GM21360 (cell line): ENCODE data around the gene NEK11.
"Not testable (repeated sequence)": the region's sequence is repeated elsewhere in the genome, so short reads cannot be mapped to it uniquely, and the experiment has no call there.

Experiments
- ATAC-seq: cut with Tn5 transposase; IDR thresholded peaks from one replicate; pipeline ENCODE4 v1.9.1; 2021; ENCODE audit warnings: mild to moderate bottlenecking, moderate library complexity; ENCODE audit not compliant: unreplicated experiment

Gene NEK11

DNA sequence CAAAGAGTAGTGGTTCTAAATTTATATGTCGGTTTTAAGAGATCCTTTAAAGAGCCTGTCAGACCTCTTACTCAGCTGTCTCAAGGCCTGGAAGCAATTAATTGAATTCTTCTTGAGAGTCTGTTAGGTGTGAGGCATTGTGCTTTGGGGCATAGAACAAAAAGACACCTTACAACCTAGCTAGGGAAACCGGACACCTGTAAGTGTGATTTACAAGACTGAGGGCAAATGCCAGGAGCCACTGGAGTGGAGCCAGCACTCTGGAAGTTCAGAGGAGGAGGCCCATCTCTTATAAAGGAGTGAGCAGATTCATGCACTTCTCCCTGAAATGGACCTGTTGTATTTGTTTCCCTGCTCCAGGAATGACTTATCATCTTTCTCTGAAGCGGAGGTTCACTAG lies 257.2 kb downstream of the NEK11 start:
- no peak for ATAC-seq

DNA sequence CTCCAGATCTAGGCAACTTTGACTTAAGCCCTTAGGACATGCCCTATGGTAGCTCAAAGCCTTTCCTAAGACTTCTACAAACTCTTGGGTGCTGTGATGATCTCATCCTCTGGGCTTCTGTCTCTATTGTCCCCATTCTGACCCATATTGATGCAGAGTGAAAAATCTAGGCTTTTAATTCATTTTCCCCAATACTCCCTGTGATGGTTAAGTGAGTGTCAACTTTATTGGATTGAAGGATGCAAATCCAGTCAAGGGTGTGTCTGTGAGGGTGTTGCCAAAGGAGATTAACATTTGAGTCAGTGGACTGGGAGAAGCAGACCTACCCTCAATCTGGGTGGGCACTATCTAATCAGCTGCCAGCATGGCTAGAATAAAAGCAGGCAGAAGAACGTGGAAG lies 257.6 kb downstream of the NEK11 start:
- ATAC-seq, result no peak

DNA sequence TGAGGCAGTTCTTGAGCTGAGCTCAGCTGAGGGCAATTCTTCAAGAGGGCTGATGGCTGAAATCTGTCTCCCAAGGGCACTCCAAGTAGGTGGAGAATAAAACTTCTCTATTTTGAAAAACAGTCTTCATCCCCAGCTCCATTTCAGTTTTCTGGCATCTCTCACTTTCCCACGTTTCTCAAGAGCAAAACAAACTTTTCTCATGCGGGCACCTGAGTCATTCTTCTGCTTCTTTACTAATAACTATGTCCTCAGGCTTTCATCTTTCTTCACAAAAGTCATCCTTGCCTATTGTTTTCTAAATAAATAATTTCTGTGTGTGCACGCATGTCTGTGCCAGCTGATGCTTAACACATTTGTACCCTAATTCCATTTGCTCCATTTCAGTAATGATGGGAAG lies 258.8 kb downstream of the NEK11 start:
- ATAC-seq, result no peak

DNA sequence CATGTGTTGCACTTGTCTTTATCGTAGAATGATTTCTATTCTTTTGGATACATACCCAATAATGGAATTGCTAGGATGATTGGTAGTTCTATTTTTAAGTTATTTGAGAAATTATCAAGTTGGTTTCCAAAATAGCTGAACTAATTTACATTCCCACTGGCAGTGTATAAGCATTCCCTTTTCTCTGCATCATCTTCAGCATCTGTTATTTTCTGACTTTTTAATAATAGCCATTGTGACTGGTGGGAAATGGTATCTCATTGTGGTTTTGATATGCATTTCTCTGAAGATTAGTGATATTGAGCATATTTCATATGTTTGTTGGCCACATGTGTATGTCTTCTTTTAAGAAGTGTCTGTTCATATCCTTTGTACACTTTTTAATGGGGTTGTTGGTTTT lies 273.2 kb downstream of the NEK11 start:
- ATAC-seq, result no peak

DNA sequence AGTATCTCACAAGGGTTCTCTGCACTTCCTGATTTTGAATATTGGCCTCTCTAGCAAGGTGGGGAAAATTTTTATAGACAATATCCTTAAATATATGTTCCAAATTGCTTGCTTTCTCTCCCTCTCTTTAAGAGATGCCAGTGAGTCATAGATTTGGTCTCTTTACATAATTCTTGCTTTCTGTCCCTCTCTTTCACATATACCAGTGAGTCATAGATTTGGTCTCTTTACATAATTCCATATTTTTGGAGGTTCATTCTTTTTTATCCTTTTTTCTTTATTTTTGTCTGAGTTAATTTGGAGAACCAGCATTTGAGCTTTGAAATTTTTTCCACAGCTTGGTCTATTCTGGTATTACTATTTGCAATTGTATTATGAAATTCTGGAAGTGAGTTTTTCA lies 277.2 kb downstream of the NEK11 start:
- no peak for ATAC-seq

DNA sequence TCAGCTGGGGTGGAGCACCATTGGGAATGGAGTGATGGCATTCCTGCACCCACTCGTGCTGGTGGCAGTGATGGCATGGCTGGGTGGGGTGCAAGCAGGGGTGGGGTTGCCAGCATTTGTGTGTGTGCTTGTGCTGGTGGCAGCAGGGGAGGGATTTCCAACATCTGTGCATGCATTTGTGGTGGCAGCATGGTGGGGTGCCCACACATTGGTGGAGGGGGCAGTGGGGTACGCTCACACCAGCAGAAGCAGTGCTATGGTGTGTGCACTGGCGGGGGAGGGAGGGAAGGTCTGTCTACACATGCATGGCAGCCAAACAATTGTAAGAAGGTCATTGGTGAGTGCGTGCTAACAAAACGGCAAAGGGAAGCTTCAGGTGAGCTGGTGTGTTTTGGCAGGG lies 278.2 kb downstream of the NEK11 start:
- no peak for ATAC-seq

DNA sequence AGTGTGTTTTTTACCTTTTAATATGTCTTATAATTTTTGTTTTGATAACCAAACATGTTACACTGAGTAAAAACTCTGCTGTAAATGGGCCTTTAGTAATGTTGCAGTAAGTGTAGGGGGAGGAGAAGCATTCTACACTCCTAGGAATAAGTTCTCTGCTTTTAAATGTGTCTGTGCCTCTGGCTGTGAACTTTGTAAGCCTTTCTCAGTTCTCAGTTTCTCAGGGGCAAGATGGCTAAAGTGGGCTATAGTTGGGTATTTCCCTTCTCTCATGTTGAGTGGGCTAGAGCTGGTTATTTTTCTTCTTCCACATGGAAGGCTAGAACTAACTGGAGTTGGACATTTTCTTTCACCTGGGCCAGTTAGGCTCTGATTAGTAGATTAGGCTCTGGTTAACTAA lies 279.6 kb downstream of the NEK11 start:
- no peak for ATAC-seq

DNA sequence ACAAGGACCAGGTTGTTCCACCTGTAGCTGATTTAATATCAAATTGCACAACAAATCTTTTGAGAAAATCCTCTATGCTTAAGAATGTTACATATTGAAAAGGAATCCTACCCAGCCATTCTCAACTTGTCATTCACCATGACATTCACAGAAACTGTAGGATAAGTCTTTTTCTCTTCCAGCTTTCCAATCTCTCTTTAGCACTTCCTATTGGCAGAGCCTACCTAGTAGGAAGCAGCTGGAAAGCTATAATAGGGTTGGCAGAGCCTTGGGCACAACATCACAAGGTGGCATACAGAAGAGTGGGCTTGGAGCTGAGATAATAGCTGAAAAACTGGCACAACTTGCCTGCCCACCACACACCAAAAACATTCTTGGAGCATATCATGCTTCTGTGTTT lies 287.6 kb downstream of the NEK11 start:
- no peak for ATAC-seq

DNA sequence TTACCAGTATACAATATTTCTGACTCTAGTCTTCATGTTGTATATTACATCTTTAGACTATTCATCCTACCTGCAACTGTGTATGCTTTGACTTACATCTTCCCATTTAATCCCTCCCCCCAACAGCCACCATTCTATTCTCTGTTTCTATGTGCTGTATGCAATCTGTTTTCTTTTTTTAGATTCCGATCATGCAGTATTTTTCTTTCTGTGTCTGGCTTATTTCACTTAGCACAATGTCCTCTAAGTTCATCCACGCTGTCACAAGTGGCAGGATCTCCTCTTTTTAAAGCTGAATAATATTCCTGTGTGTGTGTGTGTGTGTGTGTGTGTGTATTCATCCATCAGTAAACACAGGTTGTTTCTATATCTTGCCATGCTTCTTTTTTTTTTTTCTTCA lies 288.5 kb downstream of the NEK11 start:
- ATAC-seq, result no peak

DNA sequence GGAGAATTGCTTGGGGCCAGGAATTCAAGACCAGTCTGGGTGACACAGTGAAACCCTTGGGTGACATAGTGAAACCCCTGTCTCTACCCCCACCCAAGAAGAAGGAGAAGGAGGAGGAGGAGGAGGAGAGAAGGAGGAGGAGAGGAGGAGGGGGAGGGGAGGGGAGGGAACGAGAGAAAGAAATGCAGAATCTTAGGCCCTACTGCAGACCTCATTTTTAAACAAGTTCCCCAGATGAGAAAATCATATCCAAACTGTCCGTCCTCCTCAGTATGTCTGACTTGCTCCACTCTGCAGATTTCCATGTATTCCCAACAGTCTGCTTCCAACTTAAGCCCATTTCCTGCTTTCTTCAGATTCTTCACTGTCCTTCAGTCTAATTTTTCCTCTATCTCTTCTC lies 291.0 kb downstream of the NEK11 start:
- ATAC-seq, result no peak

DNA sequence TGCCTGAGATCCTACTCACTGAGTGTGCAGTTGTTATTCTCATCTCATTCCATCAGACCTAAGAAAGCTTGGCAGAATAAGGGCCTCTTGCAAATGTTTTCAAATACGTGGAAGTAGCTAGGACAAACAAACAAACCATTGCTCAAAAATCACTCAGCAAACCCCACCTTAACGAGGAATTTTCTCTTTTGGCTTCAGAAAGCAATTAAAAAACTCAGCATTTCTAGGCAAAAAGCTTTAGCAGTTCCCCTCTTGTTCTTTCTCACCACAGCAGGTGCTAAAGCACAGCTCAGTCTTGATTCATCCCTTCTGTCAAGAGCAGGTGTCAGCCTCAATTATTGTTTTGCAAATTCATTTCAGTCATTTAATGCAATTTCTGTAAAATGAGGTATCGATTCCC lies 296.3 kb downstream of the NEK11 start:
- no peak for ATAC-seq

DNA sequence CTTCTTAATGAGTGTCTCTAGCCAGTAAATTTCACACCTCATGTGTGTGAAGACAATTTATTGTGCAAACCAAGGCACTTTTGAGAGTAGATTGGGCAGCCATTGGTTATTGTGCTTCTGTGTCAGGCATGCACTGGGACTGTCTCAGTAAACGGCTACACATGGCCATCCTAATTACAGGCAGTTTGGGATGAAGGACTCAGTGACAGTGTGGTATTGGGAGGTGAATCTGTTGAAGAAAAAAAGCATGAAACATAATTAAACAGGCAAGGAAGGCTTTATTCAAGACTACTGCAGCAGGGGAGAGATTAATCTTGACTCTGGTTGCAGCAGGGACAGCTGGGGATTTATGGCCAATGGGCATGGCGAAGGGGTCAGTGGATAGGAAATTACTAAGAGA lies 297.1 kb downstream of the NEK11 start:
- no peak for ATAC-seq

DNA sequence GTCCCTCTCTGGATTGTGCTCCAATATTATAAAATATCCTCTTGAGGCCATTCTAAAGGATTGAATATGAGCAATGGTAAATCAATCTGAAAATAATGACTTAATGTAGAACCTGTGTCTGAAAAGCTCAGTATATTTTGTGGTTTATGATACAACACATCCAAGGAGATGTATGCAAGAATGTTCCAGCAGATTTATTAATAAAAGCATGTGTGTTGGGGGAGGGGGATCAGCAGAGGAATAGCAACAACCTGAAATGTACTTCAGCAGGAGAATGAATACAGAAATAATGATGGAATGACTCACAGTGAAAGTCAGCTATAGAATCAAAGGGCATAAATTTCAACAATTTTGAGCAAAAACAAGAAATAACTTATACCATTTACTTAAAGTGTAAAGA lies 298.2 kb downstream of the NEK11 start:
- ATAC-seq, result no peak

DNA sequence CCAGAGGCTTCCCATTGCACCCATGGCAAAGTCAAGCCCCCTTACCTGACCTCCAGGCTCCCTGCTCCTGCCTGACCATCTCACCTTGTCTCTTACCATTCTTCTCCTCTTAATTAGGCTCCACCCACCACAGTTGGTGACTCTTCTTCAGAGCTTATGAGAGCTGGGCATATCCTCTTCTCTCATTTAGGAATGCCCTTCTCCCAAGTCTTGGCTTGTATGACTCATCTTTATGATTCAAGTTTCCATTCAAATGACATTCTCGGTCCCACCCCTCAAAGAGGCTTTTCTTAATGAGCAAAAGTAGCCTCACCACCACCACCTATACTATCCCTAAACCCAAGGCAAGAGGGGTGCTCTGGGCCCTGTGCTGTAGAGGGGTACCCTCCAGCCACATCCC lies 299.6 kb downstream of the NEK11 start:
- ATAC-seq, result no peak

DNA sequence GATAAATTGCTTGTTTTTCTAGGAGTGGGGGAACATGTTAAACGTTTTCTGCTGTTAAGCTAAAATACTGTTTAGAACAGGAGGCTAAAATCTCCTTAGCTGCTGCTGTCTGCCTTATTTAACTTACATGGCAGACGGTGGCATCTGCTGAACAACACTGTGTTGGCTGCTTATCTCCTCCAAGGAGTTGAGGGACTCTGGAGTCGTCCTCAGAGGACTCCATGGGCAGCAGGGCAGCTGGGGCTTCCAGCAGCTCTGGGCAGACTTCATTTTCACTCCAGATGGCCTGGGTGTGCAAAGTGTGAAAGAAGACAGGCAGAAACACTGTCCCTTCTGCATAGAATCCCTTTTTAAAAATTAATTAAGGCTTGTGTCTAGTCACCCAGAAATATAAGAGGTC lies 302.0 kb downstream of the NEK11 start:
- ATAC-seq, result no peak

DNA sequence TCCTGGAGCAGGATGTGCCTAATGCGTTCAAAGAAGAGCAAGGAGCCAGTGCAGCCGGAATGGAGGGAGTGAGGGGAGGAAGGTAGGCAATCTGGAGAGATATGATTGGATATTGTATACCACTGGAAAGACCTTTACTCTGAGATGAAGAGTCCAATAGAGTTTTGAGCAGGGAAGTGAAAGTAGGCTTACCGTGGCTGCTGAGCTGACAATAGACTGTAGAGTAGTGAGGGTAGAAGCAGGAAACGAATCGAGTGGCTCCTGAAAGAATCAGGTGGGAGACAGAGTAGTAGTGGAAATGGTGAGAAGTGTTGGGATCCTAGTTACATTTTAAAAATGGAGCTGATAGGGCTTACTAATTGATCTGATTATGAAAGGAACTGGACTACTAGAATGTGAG lies 303.1 kb downstream of the NEK11 start:
- no peak for ATAC-seq

DNA sequence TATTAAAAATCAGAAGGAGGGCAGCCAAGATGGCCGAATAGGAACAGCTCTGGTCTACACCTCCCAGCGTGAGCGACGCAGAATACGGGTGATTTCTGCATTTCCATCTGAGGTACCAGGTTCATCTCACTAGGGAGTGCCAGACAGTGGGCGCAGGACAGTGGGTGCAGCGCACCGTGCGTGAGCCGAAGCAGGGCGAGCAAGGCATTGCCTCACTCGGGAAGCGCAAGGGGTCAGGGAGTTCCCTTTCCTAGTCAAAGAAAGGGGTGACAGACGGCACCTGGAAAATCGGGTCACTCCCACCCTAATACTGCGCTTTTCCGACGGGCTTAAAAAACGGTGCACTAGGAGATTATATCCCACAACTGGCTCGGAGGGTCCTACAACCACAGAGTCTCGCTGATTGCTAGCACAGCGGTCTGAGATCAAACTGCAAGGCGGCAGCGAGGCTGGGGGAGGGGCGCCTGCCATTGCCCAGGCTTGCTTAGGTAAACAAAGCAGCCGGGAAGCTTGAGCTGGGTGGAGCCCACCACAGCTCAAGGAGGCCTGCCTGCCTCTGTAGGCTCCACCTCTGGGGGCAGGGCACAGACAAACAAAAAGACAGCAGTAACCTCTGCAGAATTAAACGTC lies 304.9 kb downstream of the NEK11 start:
- not testable (repeated sequence) for ATAC-seq

DNA sequence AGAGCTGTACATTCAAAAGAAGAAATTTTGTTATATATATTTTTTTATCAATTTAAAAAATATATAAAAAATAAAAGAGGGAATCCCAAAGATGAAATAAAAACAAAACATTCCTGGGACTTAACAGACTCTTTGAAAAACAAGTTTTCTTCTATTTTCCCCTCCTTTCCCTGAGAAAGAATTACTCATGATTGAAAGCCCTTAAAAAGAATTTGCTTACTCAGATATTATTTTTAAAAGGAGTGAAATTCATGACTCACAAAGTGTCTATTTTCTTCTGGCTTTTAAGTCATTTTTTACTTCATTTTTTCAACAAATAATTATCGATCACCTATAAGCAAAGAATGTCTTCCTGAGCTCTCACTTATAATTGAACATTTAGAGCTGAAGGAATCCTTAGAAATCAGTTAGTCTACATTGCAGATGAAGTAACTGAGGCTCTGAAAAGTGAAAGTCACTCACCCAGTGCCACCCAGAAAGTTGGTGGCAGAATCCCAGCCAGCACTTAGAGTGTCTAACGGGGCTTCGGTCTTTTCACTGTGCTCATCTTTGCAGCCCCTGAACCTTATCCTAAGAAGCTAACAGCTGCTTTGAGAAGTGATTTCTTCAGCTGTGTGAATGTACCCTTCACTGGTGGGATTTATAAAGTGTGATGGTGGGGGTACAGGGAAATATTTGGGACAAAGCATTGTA lies 312.4 kb downstream of the NEK11 start:
- no peak for ATAC-seq

DNA sequence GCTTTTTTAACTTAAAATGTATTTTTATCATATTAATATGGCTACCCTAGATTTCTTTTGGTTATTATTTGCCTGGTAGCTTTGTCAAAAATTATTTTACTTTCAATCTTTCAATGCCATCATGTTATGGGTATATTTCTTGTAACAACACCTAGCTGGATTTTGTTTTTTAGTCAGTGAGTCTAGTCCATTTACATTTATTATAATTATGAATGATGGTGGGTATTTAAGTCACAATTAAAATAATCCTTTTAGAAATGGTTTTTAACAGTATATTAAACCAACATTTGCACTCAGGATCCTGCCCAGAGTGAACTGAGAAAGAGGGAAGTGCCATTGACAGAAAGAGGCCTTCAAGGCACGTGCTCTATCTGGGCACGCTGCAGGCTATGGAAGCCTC lies 315.1 kb downstream of the NEK11 start:
- ATAC-seq, result no peak

DNA sequence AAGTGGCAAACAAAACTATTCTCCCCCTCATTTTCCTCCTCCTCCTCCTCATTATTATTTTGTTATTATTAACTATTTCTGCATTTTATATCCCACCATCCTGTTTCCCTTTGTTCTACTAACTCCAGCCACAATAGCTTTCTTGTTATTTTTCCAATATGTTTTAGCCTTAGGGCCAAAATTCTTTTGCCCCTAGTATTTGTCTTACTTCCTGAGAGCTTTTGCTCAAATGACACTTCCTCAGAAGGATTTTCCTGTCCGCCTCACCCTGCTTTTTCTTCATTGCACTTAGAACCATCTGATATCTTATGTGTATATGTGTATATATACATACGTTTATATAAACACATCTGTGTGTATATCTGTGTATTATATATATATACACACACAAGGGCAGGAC lies 322.2 kb downstream of the NEK11 start:
- ATAC-seq, result no peak

DNA sequence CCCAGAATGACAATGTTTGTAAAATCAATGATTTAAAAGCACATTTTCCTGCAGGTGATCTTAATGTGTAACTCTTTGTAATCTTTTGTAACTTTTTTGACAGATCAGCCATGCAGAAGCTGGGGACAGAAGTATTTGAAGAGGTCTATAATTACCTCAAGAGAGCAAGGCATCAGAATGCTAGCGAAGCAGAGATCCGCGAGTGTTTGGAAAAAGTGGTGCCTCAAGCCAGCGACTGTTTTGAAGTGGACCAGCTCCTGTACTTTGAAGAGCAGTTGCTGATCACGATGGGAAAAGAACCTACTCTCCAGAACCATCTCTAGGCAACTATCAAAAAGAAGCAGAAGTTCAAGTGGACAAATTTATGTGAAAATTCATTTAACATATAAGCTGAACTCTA lies 322.8 kb downstream of the NEK11 start:
- no peak for ATAC-seq

DNA sequence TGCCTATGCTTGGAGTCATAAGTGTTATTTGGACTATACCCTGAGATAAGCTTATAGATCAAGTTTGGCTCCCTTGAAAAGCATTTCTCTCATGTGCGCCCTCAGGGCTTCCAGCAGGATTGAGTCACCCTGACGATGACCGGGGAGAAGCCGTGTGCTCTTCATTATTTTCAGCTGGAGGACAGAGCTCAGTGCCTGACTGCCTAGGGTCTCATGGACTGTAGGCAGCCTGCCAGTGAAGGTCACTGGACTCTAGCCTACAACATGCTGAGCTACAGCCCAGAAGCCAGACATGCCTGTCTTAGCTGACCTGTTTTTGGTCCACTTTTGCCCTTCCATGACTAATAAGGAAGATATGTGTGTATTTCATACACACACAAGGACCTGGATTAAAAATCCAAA lies 323.3 kb downstream of the NEK11 start:
- no peak for ATAC-seq

DNA sequence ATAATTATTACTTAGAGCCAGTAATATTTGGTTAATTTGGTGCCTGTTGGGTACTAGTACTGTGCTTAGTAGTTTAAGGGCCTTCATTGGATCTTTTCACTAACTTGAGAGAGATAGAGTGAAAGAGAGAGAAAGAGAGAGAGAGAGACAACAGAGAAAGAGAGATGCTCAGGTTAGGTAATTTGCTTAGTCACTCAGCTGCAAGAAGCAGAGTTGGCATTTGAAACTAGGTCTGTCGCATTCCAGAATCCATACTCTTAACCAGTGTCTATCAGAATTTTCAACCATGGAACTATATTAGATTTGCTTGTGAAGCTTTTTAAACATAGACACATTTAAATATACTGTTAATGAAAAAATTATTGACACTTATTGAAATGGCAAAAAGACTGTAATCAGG lies 323.8 kb downstream of the NEK11 start:
- ATAC-seq, result no peak
